Keratinocyte (primary cell): ENCODE measurements around the gene IGSF9. TPM values are rescaled to one million over a fixed set of nuclear protein-coding genes. Genes with fewer than 3 reads are reported as not detected.

Source experiments
- DNase-seq: peaks from one replicate; pipeline ENCODE4 v3.0.0-alpha.2; 2011; ENCODE audit warnings: low read depth, missing footprints, low spot score
- FAIRE-seq: peaks from 2 replicates; lab custom pipeline; 2011; peaks lifted over from hg19 to GRCh38; lab: Jason Lieb, UNC
- H2AFZ ChIP-seq: 2 replicates; pipeline ENCODE4 v1.6.0; 2012; ENCODE audit warnings: low read length, control low read depth, inconsistent platforms; ENCODE audit not compliant: control insufficient read depth
- H3K27ac ChIP-seq: 2 replicates; pipeline ENCODE4 v1.5.1; 2011; ENCODE audit warnings: low read length; ENCODE audit not compliant: control insufficient read depth, insufficient read depth
- H3K27me3 ChIP-seq: 3 replicates; pipeline ENCODE4 v1.6.0; 2011; ENCODE audit warnings: low read length; ENCODE audit not compliant: control insufficient read depth, insufficient read depth; ENCODE audit errors: extremely low read depth
- H3K36me3 ChIP-seq, 2 experiments: 2 replicates in 1 of 2; 3 replicates in 1 of 2; pipeline ENCODE4 v1.5.1; 2011; ENCODE audit warnings: low read length in 2 of 2, mild to moderate bottlenecking in 1 of 2; ENCODE audit not compliant: control insufficient read depth in 2 of 2, insufficient read depth in 2 of 2; ENCODE audit errors: extremely low read depth in 1 of 2
- H3K4me1 ChIP-seq: 3 replicates; pipeline ENCODE4 v1.5.1; 2011; ENCODE audit warnings: low read length; ENCODE audit not compliant: control insufficient read depth, insufficient read depth; ENCODE audit errors: extremely low read depth
- H3K4me2 ChIP-seq: 3 replicates; pipeline ENCODE4 v1.6.0; 2011; ENCODE audit warnings: low read depth, low read length; ENCODE audit not compliant: control insufficient read depth, insufficient read depth; ENCODE audit errors: extremely low read depth
- H3K4me3 ChIP-seq, 3 experiments: fragments of 200-600 bp in 1 of 3; sonication (generic) in 1 of 3; 2 replicates in 2 of 3; 3 replicates in 1 of 3; pipeline ENCODE4 v1.5.1; 2011 to 2016; ENCODE audit warnings: low read length in 3 of 3, mild to moderate bottlenecking in 3 of 3, control low read depth in 2 of 3, inconsistent platforms in 1 of 3, low read depth in 1 of 3, mixed read lengths in 1 of 3, mixed run types in 1 of 3, moderate library complexity in 1 of 3; ENCODE audit not compliant: control insufficient read depth in 2 of 3, insufficient read depth in 2 of 3; ENCODE audit errors: extremely low read depth in 1 of 3
- H3K79me2 ChIP-seq: 2 replicates; pipeline ENCODE4 v1.6.0; 2012; ENCODE audit warnings: low read length; ENCODE audit not compliant: control insufficient read depth, insufficient read depth
- H3K9ac ChIP-seq: 3 replicates; pipeline ENCODE4 v1.6.0; 2011; ENCODE audit warnings: low read length; ENCODE audit not compliant: control insufficient read depth, insufficient read depth; ENCODE audit errors: extremely low read depth
- H3K9me1 ChIP-seq: 3 replicates; pipeline ENCODE4 v1.6.0; 2011; ENCODE audit warnings: low read length; ENCODE audit not compliant: control insufficient read depth, insufficient read depth; ENCODE audit errors: extremely low read depth
- H3K9me3 ChIP-seq: 2 replicates; pipeline ENCODE4 v1.5.1; 2012; ENCODE audit warnings: low read depth, low read length; ENCODE audit not compliant: control insufficient read depth
- H4K20me1 ChIP-seq: 3 replicates; pipeline ENCODE4 v1.6.0; 2011; ENCODE audit warnings: low read length; ENCODE audit not compliant: control insufficient read depth, insufficient read depth; ENCODE audit errors: extremely low read depth
- CTCF ChIP-seq, 3 experiments: IDR thresholded peaks in 1 of 3; conservative IDR thresholded peaks in 1 of 3; optimal IDR thresholded peaks in 1 of 3; 2 replicates in 2 of 3; 3 replicates in 1 of 3; pipeline versions ENCODE3 to v1.5.1; 2011; ENCODE audit warnings: low read length in 3 of 3, mild to moderate bottlenecking in 3 of 3, moderate library complexity in 2 of 3, control low read depth in 1 of 3, inconsistent platforms in 1 of 3; ENCODE audit not compliant: insufficient read depth in 2 of 3; ENCODE audit errors: extremely low read depth in 1 of 3
- EZH2 ChIP-seq: IDR thresholded peaks from one replicate; pipeline ENCODE4 v1.6.1; 2012; ENCODE audit warnings: inconsistent platforms, mild to moderate bottlenecking, low read length, moderate library complexity
- dilution Hi-C: fragments of 300-500 bp; cut with MboI; formaldehyde crosslinking; loops from one replicate; pipeline ENCODE4 v1.7.0; 2020; ENCODE audit warnings: low sequenced_read_pairs; ENCODE audit not compliant: extremely low pct_ligation_motif_present
- polyA plus RNA-seq, 5 experiments: library from polyadenylated mRNA; depleted of rRNA in 3 of 5; stranded (reverse) in 3 of 5; stranded (forward) in 1 of 5; unstranded in 1 of 5; fragments of >200 nt; gene quantifications; 1 replicate in 1 of 5; 2 replicates in 3 of 5; 3 replicates in 1 of 5; pipeline versions ENCODE4 v1.2.1 to v1.2.3, GENCODE V29; 2011 to 2012; ENCODE audit warnings: missing spikeins in 2 of 5, low read depth in 1 of 5, low replicate concordance in 1 of 5

Gene IGSF9
- polyA plus RNA-seq, 1 donor (not counting 4 experiments of a cell fraction or from before 2014, with no cell fraction given): 4.2 TPM

- FAIRE-seq (no peak), DNase-seq (no peak)
- Histone ChIP-seq H3K9ac (no peak overlapping the region), H4K20me1 (no peaks in the 10 kb centered on the region), H3K9me1 (no peaks in the 10 kb centered on the region), H3K9me3 (no peaks in the 10 kb centered on the region), H3K27me3 (no peaks in the 10 kb centered on the region), H3K4me1 (peaks cover 32% of the 10 kb centered on the region), H3K4me3 (no peak overlapping the region), H2AFZ (no peak overlapping the region), H3K36me3 (peaks cover 14 to 18% of the 10 kb centered on the region in 2 experiments), H3K79me2 (no peaks in the 10 kb centered on the region), H3K4me2 (no peak overlapping the region), H3K27ac (no peak overlapping the region)
- TF ChIP-seq CTCF (optimal IDR thresholded peaks at IDR 0.05 in 1 of 3, IDR thresholded peaks at IDR 0.05 in 1 of 3, conservative IDR thresholded peaks at IDR 0.05 in 1 of 3; ENCODE audit: extremely low read depth in 1 of 3, insufficient read depth in 2 of 3, low read length in 3 of 3) (no peak), EZH2 (no peak)
- dilution Hi-C loops: no loop called here
Observed at GRCh38 chr1:159931101-159931794, 14.2 kb downstream of the IGSF9 start.

GRCh38 chr1:159930634-159931033 lies 14.8 kb downstream of the IGSF9 start:
- TF ChIP-seq CTCF (optimal IDR thresholded peaks at IDR 0.05 in 1 of 3, IDR thresholded peaks at IDR 0.05 in 1 of 3, conservative IDR thresholded peaks at IDR 0.05 in 1 of 3; ENCODE audit: extremely low read depth in 1 of 3, insufficient read depth in 2 of 3, low read length in 3 of 3): no peak
- no peak for TF ChIP-seq EZH2
- H3K9ac ChIP-seq: no peak overlapping the region
- H3K4me3 ChIP-seq: no peak overlapping the region
- H2AFZ ChIP-seq: no peak overlapping the region
- H3K4me1 ChIP-seq: peaks cover 37% of the 10 kb centered on the region
- no peaks in the 10 kb centered on the region for H3K9me1 ChIP-seq
- DNase-seq (no peak), FAIRE-seq (no peak)
- H3K27me3 ChIP-seq: no peaks in the 10 kb centered on the region
- H4K20me1 ChIP-seq: no peaks in the 10 kb centered on the region
- H3K9me3 ChIP-seq: no peaks in the 10 kb centered on the region
- no peak overlapping the region for H3K4me2 ChIP-seq
- H3K36me3 ChIP-seq: peaks cover 14 to 17% of the 10 kb centered on the region in 2 experiments
- H3K27ac ChIP-seq: no peak overlapping the region
- dilution Hi-C loops: no loop called here
- H3K79me2 ChIP-seq: no peaks in the 10 kb centered on the region
